Tibial artery (tissue), 4 donors: ENCODE results near the gene LRRC15.

ENCODE experiments used
- DNase-seq, 2 donors: peaks; one replicate each; pipeline ENCODE4 v3.0.0-alpha.2; 2019
- H3K27ac ChIP-seq, 2 donors: fragments of 200-600 bp; sonication (generic) in 1 of 2; 1 replicate in 1 of 2; 2 replicates in 1 of 2; pipeline ENCODE4 v1.5.1; 2018 to 2019; ENCODE audit warnings: mild to moderate bottlenecking in 1 of 2
- H3K27me3 ChIP-seq, 2 donors: fragments of 200-600 bp; sonication (generic) in 1 of 2; one replicate each; pipeline versions ENCODE4 v1.5.1 to v1.6.0; 2016 to 2019
- H3K36me3 ChIP-seq, 3 donors: fragments of 200-600 bp; sonication (generic) in 2 of 3; one replicate each; pipeline ENCODE4 v1.5.1; 2016 to 2019; ENCODE audit warnings: mild to moderate bottlenecking in 2 of 3
- H3K4me1 ChIP-seq, 4 donors: fragments of 200-600 bp; sonication (generic) in 2 of 4; 1 replicate in 3 of 4; 2 replicates in 1 of 4; pipeline ENCODE4 v1.5.1; 2016 to 2019
- H3K4me3 ChIP-seq, 2 donors: fragments of 200-600 bp; sonication (generic) in 1 of 2; 1 replicate in 1 of 2; 2 replicates in 1 of 2; pipeline ENCODE4 v1.5.1; 2018 to 2019; ENCODE audit warnings: mild to moderate bottlenecking in 2 of 2
- H3K9me3 ChIP-seq, 3 donors: fragments of 200-600 bp; sonication (generic) in 1 of 3; one replicate each; pipeline ENCODE4 v1.5.1; 2016 to 2019
- intact Hi-C: fragments of 100-400 bp; cut with DNase I; formaldehyde crosslinking; loops from one replicate; pipeline ENCODE4 v1.15.0; 2023; ENCODE audit warnings: low total_unique reads
- TF ChIP-seq, protein P1 (sequence below), 2 experiments: fragments of 200-600 bp in 1 of 2; fragments of 450-650 bp in 1 of 2; IDR thresholded peaks; one replicate each; pipeline ENCODE4 v1.5.1; 2017 to 2019; ENCODE audit warnings: antibody characterized with exemption in 2 of 2, mild to moderate bottlenecking in 1 of 2, moderate library complexity in 1 of 2

The LRRC15 gene

DNA sequence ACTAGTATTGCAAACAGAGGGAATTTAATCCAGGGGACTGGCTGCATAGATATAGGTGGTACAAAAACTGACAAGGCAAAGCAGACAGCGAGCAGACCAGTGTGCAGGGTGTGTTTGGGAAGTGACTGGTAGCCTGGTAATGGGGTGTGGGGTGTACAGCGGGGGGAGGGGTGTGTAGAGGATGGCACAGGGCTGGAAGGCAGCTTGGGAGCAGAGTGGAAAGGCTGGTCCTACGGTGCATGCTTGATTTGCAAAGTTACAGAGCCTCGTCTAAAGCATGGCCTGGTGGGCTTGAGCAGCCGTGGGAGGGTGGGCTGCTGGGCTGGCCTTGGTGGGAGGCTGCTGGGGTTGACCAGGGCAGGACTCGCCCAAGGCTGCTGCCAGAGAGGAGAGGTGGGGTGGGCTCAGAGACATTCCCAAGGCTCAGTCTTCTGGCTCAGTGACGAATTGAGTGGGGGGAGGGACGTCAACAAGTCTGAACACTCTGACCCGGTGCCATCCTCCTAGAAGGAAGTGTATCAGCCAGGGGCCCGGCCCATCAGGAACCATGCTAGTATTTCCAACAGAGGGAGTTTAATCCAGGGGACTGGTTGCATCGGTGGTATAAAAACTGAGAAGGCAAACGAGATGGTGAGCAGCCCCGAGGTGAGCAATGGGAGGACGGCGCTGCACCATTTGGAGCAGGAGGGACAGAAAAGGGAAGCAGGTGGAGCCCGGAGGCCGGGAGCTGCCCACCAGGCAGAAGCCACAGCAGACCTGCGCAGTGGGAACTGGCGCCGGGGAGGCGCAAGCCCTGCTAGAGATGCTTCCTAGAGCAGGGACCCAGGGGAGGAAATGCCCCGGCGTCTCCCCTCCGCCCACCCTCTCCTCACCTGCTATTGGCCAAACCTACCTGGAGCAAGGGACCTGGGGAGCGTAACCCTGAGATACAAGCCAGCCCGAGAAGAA is 47.6 kb downstream of the LRRC15 start:
- H3K4me1 ChIP-seq = peaks cover 0 to 8% (median 7%) of the 10 kb centered on the region in 4 donors
- H3K27me3 ChIP-seq = peaks cover 0 to 87% of the 10 kb centered on the region in 2 donors
- H3K9me3 ChIP-seq = peaks cover 0 to 14% (median 12%) of the 10 kb centered on the region in 3 donors
- DNase-seq = no peak
- no peaks in the 10 kb centered on the region for H3K36me3 ChIP-seq
- no peak overlapping the region for H3K27ac ChIP-seq
- intact Hi-C loops = no loop called here
- TF ChIP-seq, protein P1, sequence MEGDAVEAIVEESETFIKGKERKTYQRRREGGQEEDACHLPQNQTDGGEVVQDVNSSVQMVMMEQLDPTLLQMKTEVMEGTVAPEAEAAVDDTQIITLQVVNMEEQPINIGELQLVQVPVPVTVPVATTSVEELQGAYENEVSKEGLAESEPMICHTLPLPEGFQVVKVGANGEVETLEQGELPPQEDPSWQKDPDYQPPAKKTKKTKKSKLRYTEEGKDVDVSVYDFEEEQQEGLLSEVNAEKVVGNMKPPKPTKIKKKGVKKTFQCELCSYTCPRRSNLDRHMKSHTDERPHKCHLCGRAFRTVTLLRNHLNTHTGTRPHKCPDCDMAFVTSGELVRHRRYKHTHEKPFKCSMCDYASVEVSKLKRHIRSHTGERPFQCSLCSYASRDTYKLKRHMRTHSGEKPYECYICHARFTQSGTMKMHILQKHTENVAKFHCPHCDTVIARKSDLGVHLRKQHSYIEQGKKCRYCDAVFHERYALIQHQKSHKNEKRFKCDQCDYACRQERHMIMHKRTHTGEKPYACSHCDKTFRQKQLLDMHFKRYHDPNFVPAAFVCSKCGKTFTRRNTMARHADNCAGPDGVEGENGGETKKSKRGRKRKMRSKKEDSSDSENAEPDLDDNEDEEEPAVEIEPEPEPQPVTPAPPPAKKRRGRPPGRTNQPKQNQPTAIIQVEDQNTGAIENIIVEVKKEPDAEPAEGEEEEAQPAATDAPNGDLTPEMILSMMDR (IDR thresholded peaks at IDR 0.05) = no peak
- no peak overlapping the region for H3K4me3 ChIP-seq

DNA sequence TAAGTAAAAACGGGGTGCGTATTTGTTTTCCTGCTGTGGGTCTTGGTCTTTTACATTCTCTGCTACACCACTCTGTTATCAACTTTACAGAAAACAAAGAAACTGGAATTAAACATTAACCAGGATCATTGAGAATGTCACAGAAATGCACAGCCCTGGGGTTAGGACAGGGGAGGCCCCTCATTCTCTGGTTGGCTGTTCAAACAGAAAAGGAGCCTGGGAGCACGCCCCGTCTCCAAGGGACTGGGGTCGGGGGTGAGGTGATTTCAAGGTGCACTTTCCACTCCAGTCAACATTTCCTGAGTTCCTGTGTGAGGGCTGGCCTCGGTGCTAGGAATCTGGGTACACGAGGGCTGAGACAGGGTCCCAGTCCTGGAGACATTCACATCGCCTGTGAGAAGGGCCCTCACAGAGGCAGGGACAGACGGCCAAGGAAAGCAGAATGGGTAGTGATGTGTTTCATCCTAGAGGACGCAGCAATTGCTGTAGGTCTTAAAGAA is 48.7 kb downstream of the LRRC15 start:
- Histone ChIP-seq H3K27me3 (peaks cover 0 to 87% of the 10 kb centered on the region in 2 donors), H3K4me1 (peaks cover 0 to 13% (median 12%) of the 10 kb centered on the region in 4 donors), H3K36me3 (no peaks in the 10 kb centered on the region), H3K9me3 (peaks cover 0 to 14% (median 12%) of the 10 kb centered on the region in 3 donors), H3K4me3 (no peak overlapping the region), H3K27ac (no peak overlapping the region)
- intact Hi-C loops = no loop called here
- TF ChIP-seq, protein P1 (IDR thresholded peaks at IDR 0.05) = no peak
- no peak for DNase-seq

DNA sequence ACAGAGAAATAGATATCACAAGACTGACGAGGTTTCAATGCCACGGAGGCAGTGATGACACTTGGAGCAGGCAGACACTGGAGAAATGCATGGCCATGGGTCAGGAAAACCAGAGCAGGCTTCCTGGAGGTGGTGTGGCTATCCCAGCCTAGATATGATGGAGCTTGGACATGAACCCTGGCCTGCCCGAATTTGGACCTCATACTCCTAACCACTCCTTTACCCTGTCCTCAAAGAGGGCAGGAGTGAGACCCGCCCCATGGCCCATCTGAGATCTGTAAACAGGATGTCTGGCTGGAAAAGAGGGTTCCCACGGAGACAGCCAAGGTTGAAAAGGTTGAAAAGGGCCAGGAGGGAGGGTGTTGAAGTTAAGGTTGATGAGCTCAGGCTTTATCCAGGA is 49.4 kb downstream of the LRRC15 start:
- Histone ChIP-seq H3K27me3 (peaks cover 0 to 86% of the 10 kb centered on the region in 2 donors), H3K4me3 (no peak overlapping the region), H3K36me3 (no peaks in the 10 kb centered on the region), H3K9me3 (peaks cover 0 to 14% (median 12%) of the 10 kb centered on the region in 3 donors), H3K27ac (no peak overlapping the region), H3K4me1 (peaks cover 0 to 20% (median 18%) of the 10 kb centered on the region in 4 donors)
- intact Hi-C loops = no loop called here
- TF ChIP-seq, protein P1 (IDR thresholded peaks at IDR 0.05) = no peak
- no peak for DNase-seq

DNA sequence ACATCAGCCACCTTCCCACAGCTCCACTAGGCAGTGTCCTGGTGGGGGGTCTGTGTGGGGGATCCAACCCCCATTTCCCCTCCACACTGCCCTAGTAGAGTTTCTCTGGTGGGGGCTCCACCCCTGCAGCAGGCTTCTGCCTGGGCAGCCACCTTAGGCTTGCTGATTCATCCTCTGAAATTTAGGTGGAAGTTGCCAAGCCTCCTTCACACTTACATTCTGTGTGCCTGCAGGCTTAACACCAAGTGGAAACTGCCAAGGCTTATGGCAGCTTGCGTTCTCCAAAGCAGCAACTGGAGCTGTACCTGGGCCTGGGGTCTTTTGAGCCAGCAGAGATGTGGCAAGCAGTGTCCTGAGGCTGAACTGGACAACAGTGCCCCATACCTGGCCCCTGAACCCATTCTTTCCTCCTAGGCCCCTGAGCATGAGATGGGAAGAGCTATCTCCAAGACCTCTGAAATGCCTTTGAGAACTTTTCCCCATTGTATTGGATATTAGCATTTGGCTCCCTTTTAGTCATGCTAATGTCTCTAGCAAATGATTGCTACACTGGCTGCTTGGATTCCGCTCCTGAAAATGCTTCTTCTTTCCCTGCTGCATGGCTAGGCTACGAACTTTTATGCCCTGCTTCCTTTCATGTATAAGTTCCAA is 50.9 kb downstream of the LRRC15 start:
- no peak for DNase-seq
- intact Hi-C loops = loop anchor here (5.0 to 10.0 kb wide), 3 partner anchors 174 to 654 kb away; no protein-coding TSS in a partner anchor
- no peaks in the 10 kb centered on the region for H3K36me3 ChIP-seq
- H3K27me3 ChIP-seq = peaks cover 0 to 92% of the 10 kb centered on the region in 2 donors
- H3K4me1 ChIP-seq = peaks cover 0 to 21% (median 18%) of the 10 kb centered on the region in 4 donors
- H3K9me3 ChIP-seq = peaks cover 0 to 14% (median 12%) of the 10 kb centered on the region in 3 donors
- H3K27ac ChIP-seq = no peak overlapping the region
- H3K4me3 ChIP-seq = no peak overlapping the region
- TF ChIP-seq, protein P1 (IDR thresholded peaks at IDR 0.05) = no peak

DNA sequence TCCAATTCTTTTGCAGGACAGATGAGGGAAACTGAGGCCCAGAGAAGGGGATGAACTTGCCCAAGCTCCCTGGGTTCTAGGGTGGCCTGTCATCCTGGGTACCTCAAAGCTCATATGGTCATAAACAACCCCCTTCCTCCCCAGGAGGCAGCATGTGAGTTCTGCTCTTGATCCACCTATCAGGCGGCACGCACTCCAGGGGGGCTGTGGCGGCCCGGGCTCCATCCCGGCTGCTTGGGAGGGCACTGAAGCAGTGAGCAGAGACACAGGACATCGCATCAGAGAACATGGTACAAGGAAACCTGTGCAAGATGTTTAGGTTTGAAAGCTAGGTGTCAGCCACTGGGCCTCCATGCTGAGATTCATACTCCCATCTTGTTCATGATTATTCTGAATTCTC is 52.6 kb downstream of the LRRC15 start:
- peaks cover 0 to 14% (median 12%) of the 10 kb centered on the region in 3 donors for H3K9me3 ChIP-seq
- no peak overlapping the region for H3K4me3 ChIP-seq
- no peaks in the 10 kb centered on the region for H3K36me3 ChIP-seq
- TF ChIP-seq, protein P1 (IDR thresholded peaks at IDR 0.05) = no peak
- no peak for DNase-seq
- H3K4me1 ChIP-seq = peaks cover 0 to 35% (median 25%) of the 10 kb centered on the region in 4 donors
- H3K27ac ChIP-seq = no peak overlapping the region
- H3K27me3 ChIP-seq = peaks cover 0 to 84% of the 10 kb centered on the region in 2 donors
- intact Hi-C loops = loop anchor here (5.0 to 10.0 kb wide), 3 partner anchors 172 to 652 kb away; no protein-coding TSS in a partner anchor
